GM12878 (cell line): ENCODE data around the gene CLASP1. TPM values are rescaled to one million over a fixed set of nuclear protein-coding genes. Genes with fewer than 3 reads are reported as not detected.

ENCODE experiments used
- ATAC-seq: fragments of 200-7000 bp; cut with Tn5 transposase; 3 replicates; pipeline ENCODE4 v1.9.1; 2020; ENCODE audit warnings: mild to moderate bottlenecking, moderate library complexity
- BruUV-seq: library from RNA; stranded (reverse); fragments of 400-500 nt; replicated peaks from 2 replicates; lab custom pipeline; 2021; lab: Mats Ljungman, UMichigan
- CTCF ChIA-PET: fragments of 300-600 bp; sonication (Branson Sonifier 250); formaldehyde crosslinking; extraction: SDS; loops from one replicate; lab custom pipeline; 2021; ENCODE audit warnings: inconsistent platforms; lab: Yijun Ruan, JAX
- POLR2A ChIA-PET: fragments of 350-600 bp; formaldehyde crosslinking; extraction: SDS; loops from one replicate; lab custom pipeline; 2021; ENCODE audit warnings: inconsistent platforms; lab: Charles Lee
- RAD21 ChIA-PET: fragments of 300-600 bp; sonication (Branson Sonifier 250); formaldehyde crosslinking; loops from one replicate; lab custom pipeline; 2023; ENCODE audit warnings: antibody characterized with exemption; ENCODE audit not compliant: unreplicated experiment; lab: Charles Lee
- SMC1A ChIA-PET: fragments of 300-600 bp; sonication (Branson Sonifier 250); formaldehyde crosslinking; loops from one replicate; lab custom pipeline; 2023; ENCODE audit not compliant: unreplicated experiment, uncharacterized antibody; lab: Charles Lee
- DNase-seq: peaks from one replicate; pipeline ENCODE4 v3.0.0-alpha.2; 2011; ENCODE audit warnings: low read depth, low spot score
- FAIRE-seq: peaks from 3 replicates; lab custom pipeline; 2011; peaks lifted over from hg19 to GRCh38; lab: Jason Lieb, UNC
- H2AFZ ChIP-seq: 2 replicates; pipeline ENCODE4 v1.6.0; 2011; ENCODE audit warnings: low read depth, low read length, control low read depth; ENCODE audit not compliant: control insufficient read depth
- H3K27ac ChIP-seq: 2 replicates; pipeline ENCODE4 v1.5.1; 2011; ENCODE audit warnings: control low read depth; ENCODE audit not compliant: control insufficient read depth, insufficient read depth
- H3K27me3 ChIP-seq, 2 experiments: replicated peaks in 1 of 2; 2 replicates each; pipeline versions ENCODE4 v1.6.0 to v1.6.1; 2011; ENCODE audit warnings: low read length in 1 of 2; ENCODE audit not compliant: control insufficient read depth in 2 of 2, insufficient read depth in 2 of 2
- H3K36me3 ChIP-seq, 2 experiments: 2 replicates each; pipeline ENCODE4 v1.5.1; 2011; ENCODE audit warnings: low read length in 1 of 2; ENCODE audit not compliant: control insufficient read depth in 2 of 2, insufficient read depth in 2 of 2
- H3K4me1 ChIP-seq: 2 replicates; pipeline ENCODE4 v1.6.1; 2011; ENCODE audit warnings: mild to moderate bottlenecking, low read length, moderate library complexity, mixed read lengths; ENCODE audit not compliant: control insufficient read depth, insufficient read depth
- H3K4me2 ChIP-seq: 2 replicates; pipeline ENCODE4 v1.6.0; 2011; ENCODE audit warnings: control low read depth; ENCODE audit not compliant: control insufficient read depth, insufficient read depth
- H3K4me3 ChIP-seq: fragments of 200-600 bp; sonication (generic); 2 replicates; pipeline ENCODE4 v1.5.1; 2016
- H3K79me2 ChIP-seq: 2 replicates; pipeline ENCODE4 v1.6.0; 2011; ENCODE audit warnings: low read length; ENCODE audit not compliant: control insufficient read depth, insufficient read depth
- H3K9ac ChIP-seq: 2 replicates; pipeline ENCODE4 v1.8.0; 2011; ENCODE audit warnings: low read length, control low read depth, mixed read lengths; ENCODE audit not compliant: control insufficient read depth, insufficient read depth
- H3K9me3 ChIP-seq: replicated peaks from 3 replicates; pipeline ENCODE4 v1.5.1; 2011; ENCODE audit warnings: mild to moderate bottlenecking, low read length; ENCODE audit not compliant: control insufficient read depth, insufficient read depth
- H4K20me1 ChIP-seq: 2 replicates; pipeline ENCODE4 v1.6.0; 2011; ENCODE audit not compliant: control insufficient read depth, insufficient read depth
- BHLHE40 ChIP-seq, 2 experiments: fragments of 450-650 bp in 1 of 2; IDR thresholded peaks; 2 replicates each; pipeline ENCODE4 v1.6.1; 2011 to 2017; ENCODE audit warnings: low read depth in 2 of 2, borderline replicate concordance in 1 of 2, improper control_type of control experiment in 1 of 2, low read length in 1 of 2, mild to moderate bottlenecking in 1 of 2
- FOS ChIP-seq: IDR thresholded peaks from 3 replicates; pipeline ENCODE4 v1.6.1; 2011; ENCODE audit warnings: borderline replicate concordance; ENCODE audit not compliant: insufficient read length; ENCODE audit errors: extremely low read depth
- HCFC1 ChIP-seq: fragments of 150-350 bp; IDR thresholded peaks from 2 replicates; pipeline ENCODE4 v1.6.1; 2014; ENCODE audit warnings: low read length
- KAT2A ChIP-seq: conservative IDR thresholded peaks from 2 replicates; pipeline ENCODE4 v1.6.1; 2011; ENCODE audit warnings: low read depth, low read length; ENCODE audit not compliant: control insufficient read depth
- MEF2A ChIP-seq: IDR thresholded peaks from 2 replicates; pipeline ENCODE4 v1.6.1; 2011; ENCODE audit warnings: low read depth, mild to moderate bottlenecking, low read length, moderate library complexity; ENCODE audit not compliant: insufficient read depth
- MYC ChIP-seq: IDR thresholded peaks from 2 replicates; pipeline ENCODE4 v1.6.1; 2011; ENCODE audit warnings: mild to moderate bottlenecking, low read length, moderate library complexity, inconsistent platforms; ENCODE audit not compliant: insufficient read depth, insufficient replicate concordance, insufficient read length, severe bottlenecking
- NR2F1 ChIP-seq: fragments of 450-650 bp; conservative IDR thresholded peaks from 2 replicates; pipeline ENCODE4 v1.6.1; 2017; ENCODE audit warnings: mild to moderate bottlenecking
- PAX8 ChIP-seq: fragments of 450-650 bp; IDR thresholded peaks from 2 replicates; pipeline ENCODE4 v1.6.1; 2017; ENCODE audit warnings: mild to moderate bottlenecking, moderate library complexity
- RAD51 ChIP-seq: fragments of 450-650 bp; IDR thresholded peaks from 2 replicates; pipeline ENCODE4 v1.6.1; 2016; ENCODE audit warnings: moderate library complexity, mild to moderate bottlenecking, inconsistent platforms
- RELA ChIP-seq: fragments of 450-650 bp; IDR thresholded peaks from 2 replicates; pipeline ENCODE4 v1.8.0; 2014; ENCODE audit warnings: borderline replicate concordance; ENCODE audit not compliant: partially characterized antibody
- STAT1 ChIP-seq: fragments of 450-650 bp; conservative IDR thresholded peaks from 2 replicates; pipeline ENCODE4 v1.6.1; 2014; ENCODE audit warnings: antibody characterized with exemption, mild to moderate bottlenecking
- WRNIP1 ChIP-seq: IDR thresholded peaks from 2 replicates; pipeline ENCODE4 v1.6.1; 2011; ENCODE audit warnings: low read depth, low read length, improper control_type of control experiment, borderline replicate concordance
- ZNF24 ChIP-seq: fragments of 450-650 bp; IDR thresholded peaks from 2 replicates; pipeline ENCODE4 v1.6.1; 2017; ENCODE audit warnings: antibody characterized with exemption, mild to moderate bottlenecking
- ZNF384 ChIP-seq: IDR thresholded peaks from 2 replicates; pipeline ENCODE4 v1.6.1; 2012; ENCODE audit warnings: low read depth, mild to moderate bottlenecking, low read length, improper control_type of control experiment, borderline replicate concordance
- WGBS: methylation state at CpG from one replicate; pipeline ENCODE4 v1.1.6; 2016; ENCODE audit warnings: low lambda C conversion rate; ENCODE audit not compliant: insufficient replicate concordance, insufficient coverage; ENCODE audit errors: missing lambda C conversion rate; 5-methylcytosine and 5-hydroxymethylcytosine counted together
- in situ Hi-C: fragments of 300-500 bp; cut with MboI; formaldehyde crosslinking; loops from 9 replicates; pipeline ENCODE4 v1.14.3; 2018; ENCODE audit warnings: mixed read lengths
- intact Hi-C: fragments of 100-400 bp; cut with micrococcal nuclease; formaldehyde crosslinking; loops from one replicate; pipeline ENCODE4 v1.14.2; 2022; ENCODE audit not compliant: unreplicated experiment
- polyA plus RNA-seq, 11 experiments: library from polyadenylated mRNA; depleted of rRNA in 4 of 11; unstranded in 6 of 11; stranded (reverse) in 5 of 11; fragments of >200 nt; fragmentation: Nextera tagmentation in 4 of 11; fragmentation: Illumina TruSeq in 1 of 11; extraction: Ambion mirVana in 4 of 11; extraction: Trizol in 1 of 11; gene quantifications; 1 replicate in 1 of 11; 2 replicates in 10 of 11; pipeline versions ENCODE4 v1.2.1 to v1.2.3, GENCODE V29; 2011 to 2016; ENCODE audit warnings: inconsistent platforms in 2 of 11, missing spikeins in 2 of 11, low read depth in 1 of 11
- total RNA-seq, 4 experiments: library from RNA; depleted of rRNA in 3 of 4; stranded (reverse); fragments of >200 nt in 3 of 4; fragmentation: Illumina TruSeq in 1 of 4; extraction: Trizol in 1 of 4; gene quantifications; 2 replicates each; pipeline versions ENCODE4 v1.2.1 to v1.2.3, GENCODE V29; 2013 to 2021
- TF ChIP-seq, protein P1 (sequence below): fragments of 450-650 bp; formaldehyde crosslinking; IDR thresholded peaks from 2 replicates; pipeline ENCODE4 v1.5.0; 2022; ENCODE audit warnings: mild to moderate bottlenecking, missing genetic modification characterization
- TF ChIP-seq, protein P2 (sequence below): fragments of 450-650 bp; IDR thresholded peaks from 2 replicates; pipeline ENCODE4 v1.6.1; 2017; ENCODE audit warnings: mild to moderate bottlenecking, moderate library complexity

Gene CLASP1
- total and polyA plus RNA-seq, 10 of the 15 experiments (the other 5 are each of a cell fraction or from before 2014, with no cell fraction given) = 1.4 to 62.4 (median 32.9) TPM

DNA sequence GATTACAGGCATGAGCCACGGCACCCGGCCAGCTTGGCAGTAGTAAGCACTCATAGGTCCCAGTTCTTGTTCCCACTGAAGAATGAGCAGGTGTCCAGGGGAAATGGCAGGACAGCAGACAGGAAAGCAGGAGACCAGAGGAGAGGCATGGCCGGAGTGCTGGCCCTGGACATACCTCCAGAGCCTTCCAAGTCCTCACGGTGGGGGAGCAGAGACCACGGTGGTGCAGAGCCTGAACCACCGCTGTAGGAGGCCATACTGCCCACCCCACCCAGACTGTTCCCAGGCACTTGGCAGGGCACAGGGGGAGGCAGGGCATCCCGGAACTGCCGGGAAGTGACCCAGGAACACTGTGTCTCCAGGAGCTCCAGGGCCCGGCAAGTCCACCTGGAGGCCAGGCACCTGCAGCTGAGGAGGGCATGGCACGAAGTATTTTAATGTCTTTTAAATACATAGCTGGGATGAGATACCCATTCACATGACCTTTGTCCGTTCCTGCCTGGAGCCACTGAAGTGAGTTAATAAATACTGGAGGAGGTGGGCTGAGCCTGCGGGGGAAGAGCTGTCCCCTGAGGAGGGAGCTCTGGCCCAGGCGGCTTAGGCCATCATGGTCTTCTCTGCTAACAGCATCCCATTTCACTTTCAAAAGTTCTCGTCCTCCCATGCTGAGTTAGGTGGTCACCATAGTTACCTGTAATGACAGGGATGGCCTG is 314.5 kb downstream of the CLASP1 start:
- BruUV-seq = no TSS peak
- Histone ChIP-seq H3K27ac (no peak overlapping the region), H4K20me1 (no peaks in the 10 kb centered on the region), H3K4me1 (peaks cover 5% of the 10 kb centered on the region; the same call in 1 of the 2 replicates), H3K27me3 (no peaks in the 10 kb centered on the region), H3K36me3 (peaks cover 4 to 5% of the 10 kb centered on the region in 2 experiments; a peak in 2 of 4 replicates), H3K9me3 (no peaks in the 10 kb centered on the region), H3K9ac (no peak overlapping the region), H3K4me3 (no peak overlapping the region), H3K79me2 (no peaks in the 10 kb centered on the region), H2AFZ (no peak overlapping the region), H3K4me2 (no peak overlapping the region)
- 82% methylated on average over 14 of the region's 14 CpGs for WGBS
- FAIRE-seq (no peak), ATAC-seq (peak; percentile 27), DNase-seq (no peak)
- SMC1A ChIA-PET = interaction anchor here (0.9 to 1.0 kb wide), 2 partner anchors 11 to 15 kb away, joined by 3 read pairs; no protein-coding TSS in a partner anchor
- RAD21 ChIA-PET = no interaction called here
- POLR2A ChIA-PET = no interaction called here
- CTCF ChIA-PET = interaction anchor here (0.8 kb wide), 1 partner anchor 249 kb away, joined by 3 read pairs; no protein-coding TSS in a partner anchor
- in situ Hi-C loops (no loop called here), intact Hi-C loops (no loop called here)
- TF ChIP-seq PAX8 = no peak
- no peak for TF ChIP-seq MEF2A
- no peak for TF ChIP-seq FOS
- TF ChIP-seq ZNF24 = no peak
- no peak for TF ChIP-seq RELA
- TF ChIP-seq ZNF384 = no peak
- TF ChIP-seq, protein P1, sequence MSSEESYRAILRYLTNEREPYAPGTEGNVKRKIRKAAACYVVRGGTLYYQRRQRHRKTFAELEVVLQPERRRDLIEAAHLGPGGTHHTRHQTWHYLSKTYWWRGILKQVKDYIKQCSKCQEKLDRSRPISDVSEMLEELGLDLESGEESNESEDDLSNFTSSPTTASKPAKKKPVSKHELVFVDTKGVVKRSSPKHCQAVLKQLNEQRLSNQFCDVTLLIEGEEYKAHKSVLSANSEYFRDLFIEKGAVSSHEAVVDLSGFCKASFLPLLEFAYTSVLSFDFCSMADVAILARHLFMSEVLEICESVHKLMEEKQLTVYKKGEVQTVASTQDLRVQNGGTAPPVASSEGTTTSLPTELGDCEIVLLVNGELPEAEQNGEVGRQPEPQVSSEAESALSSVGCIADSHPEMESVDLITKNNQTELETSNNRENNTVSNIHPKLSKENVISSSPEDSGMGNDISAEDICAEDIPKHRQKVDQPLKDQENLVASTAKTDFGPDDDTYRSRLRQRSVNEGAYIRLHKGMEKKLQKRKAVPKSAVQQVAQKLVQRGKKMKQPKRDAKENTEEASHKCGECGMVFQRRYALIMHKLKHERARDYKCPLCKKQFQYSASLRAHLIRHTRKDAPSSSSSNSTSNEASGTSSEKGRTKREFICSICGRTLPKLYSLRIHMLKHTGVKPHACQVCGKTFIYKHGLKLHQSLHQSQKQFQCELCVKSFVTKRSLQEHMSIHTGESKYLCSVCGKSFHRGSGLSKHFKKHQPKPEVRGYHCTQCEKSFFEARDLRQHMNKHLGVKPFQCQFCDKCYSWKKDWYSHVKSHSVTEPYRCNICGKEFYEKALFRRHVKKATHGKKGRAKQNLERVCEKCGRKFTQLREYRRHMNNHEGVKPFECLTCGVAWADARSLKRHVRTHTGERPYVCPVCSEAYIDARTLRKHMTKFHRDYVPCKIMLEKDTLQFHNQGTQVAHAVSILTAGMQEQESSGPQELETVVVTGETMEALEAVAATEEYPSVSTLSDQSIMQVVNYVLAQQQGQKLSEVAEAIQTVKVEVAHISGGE (CRISPR knock-in tag) = no peak
- no peak for TF ChIP-seq BHLHE40 (IDR thresholded peaks at IDR 0.05; ENCODE audit: borderline replicate concordance in 1 of 2, low read depth in 2 of 2, low read length in 1 of 2)
- TF ChIP-seq KAT2A = no peak
- TF ChIP-seq MYC = no peak
- no peak for TF ChIP-seq NR2F1
- TF ChIP-seq HCFC1 = no peak
- TF ChIP-seq RAD51 = no peak
- TF ChIP-seq, protein P2, sequence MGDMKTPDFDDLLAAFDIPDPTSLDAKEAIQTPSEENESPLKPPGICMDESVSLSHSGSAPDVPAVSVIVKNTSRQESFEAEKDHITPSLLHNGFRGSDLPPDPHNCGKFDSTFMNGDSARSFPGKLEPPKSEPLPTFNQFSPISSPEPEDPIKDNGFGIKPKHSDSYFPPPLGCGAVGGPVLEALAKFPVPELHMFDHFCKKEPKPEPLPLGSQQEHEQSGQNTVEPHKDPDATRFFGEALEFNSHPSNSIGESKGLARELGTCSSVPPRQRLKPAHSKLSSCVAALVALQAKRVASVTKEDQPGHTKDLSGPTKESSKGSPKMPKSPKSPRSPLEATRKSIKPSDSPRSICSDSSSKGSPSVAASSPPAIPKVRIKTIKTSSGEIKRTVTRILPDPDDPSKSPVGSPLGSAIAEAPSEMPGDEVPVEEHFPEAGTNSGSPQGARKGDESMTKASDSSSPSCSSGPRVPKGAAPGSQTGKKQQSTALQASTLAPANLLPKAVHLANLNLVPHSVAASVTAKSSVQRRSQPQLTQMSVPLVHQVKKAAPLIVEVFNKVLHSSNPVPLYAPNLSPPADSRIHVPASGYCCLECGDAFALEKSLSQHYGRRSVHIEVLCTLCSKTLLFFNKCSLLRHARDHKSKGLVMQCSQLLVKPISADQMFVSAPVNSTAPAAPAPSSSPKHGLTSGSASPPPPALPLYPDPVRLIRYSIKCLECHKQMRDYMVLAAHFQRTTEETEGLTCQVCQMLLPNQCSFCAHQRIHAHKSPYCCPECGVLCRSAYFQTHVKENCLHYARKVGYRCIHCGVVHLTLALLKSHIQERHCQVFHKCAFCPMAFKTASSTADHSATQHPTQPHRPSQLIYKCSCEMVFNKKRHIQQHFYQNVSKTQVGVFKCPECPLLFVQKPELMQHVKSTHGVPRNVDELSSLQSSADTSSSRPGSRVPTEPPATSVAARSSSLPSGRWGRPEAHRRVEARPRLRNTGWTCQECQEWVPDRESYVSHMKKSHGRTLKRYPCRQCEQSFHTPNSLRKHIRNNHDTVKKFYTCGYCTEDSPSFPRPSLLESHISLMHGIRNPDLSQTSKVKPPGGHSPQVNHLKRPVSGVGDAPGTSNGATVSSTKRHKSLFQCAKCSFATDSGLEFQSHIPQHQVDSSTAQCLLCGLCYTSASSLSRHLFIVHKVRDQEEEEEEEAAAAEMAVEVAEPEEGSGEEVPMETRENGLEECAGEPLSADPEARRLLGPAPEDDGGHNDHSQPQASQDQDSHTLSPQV = no peak
- no peak for TF ChIP-seq WRNIP1
- TF ChIP-seq STAT1 = no peak
